Endothelial cell (in vitro differentiated cells): ENCODE data around the gene SLC5A4. TPM values are rescaled to one million over a fixed set of nuclear protein-coding genes. Genes with fewer than 3 reads are reported as not detected.
"Not testable (repeated sequence)": the region's sequence is repeated elsewhere in the genome, so short reads cannot be mapped to it uniquely, and the experiment has no call there.

Experiments
- DNase-seq: peaks from one replicate; pipeline ENCODE4 v3.0.0; 2021; ENCODE audit warnings: low spot score
- H3K27ac Mint-ChIP-seq: one replicate; pipeline ENCODE4 v1.8.0; 2021; ENCODE audit warnings: mixed read lengths, inconsistent platforms; ENCODE audit not compliant: unreplicated experiment
- H3K27me3 Mint-ChIP-seq: one replicate; pipeline ENCODE4 v1.8.0; 2021; ENCODE audit warnings: mild to moderate bottlenecking, moderate library complexity, mixed read lengths, inconsistent platforms; ENCODE audit not compliant: unreplicated experiment
- H3K36me3 Mint-ChIP-seq: one replicate; pipeline ENCODE4 v1.8.0; 2021; ENCODE audit warnings: mild to moderate bottlenecking, low read depth, mixed read lengths, inconsistent platforms; ENCODE audit not compliant: unreplicated experiment
- H3K4me1 Mint-ChIP-seq: one replicate; pipeline ENCODE4 v1.8.0; 2021; ENCODE audit warnings: mild to moderate bottlenecking, mixed read lengths, inconsistent platforms; ENCODE audit not compliant: unreplicated experiment
- H3K4me3 Mint-ChIP-seq: one replicate; pipeline ENCODE4 v1.8.0; 2021; ENCODE audit warnings: mild to moderate bottlenecking, mixed read lengths, inconsistent platforms; ENCODE audit not compliant: unreplicated experiment
- H3K9me3 Mint-ChIP-seq: one replicate; pipeline ENCODE4 v1.8.0; 2021; ENCODE audit warnings: mixed read lengths, inconsistent platforms; ENCODE audit not compliant: unreplicated experiment
- CTCF ChIP-seq: fragments of 200-600 bp; sonication (generic); IDR thresholded peaks from one replicate; pipeline ENCODE4 v1.5.0; 2021; ENCODE audit warnings: antibody characterized with exemption; ENCODE audit not compliant: unreplicated experiment
- long read RNA-seq: library from polyadenylated mRNA; unstranded; transcript quantifications from one replicate; pipeline ENCODE4 v2.0.0, GENCODE V29; 2020; ENCODE audit not compliant: unreplicated experiment
- total RNA-seq: library from RNA; stranded (reverse); fragmentation: NEBNext Ultra II Directional; extraction: Animal tissue kit (Norgen Biotek cat#: 25700); gene quantifications from one replicate; pipeline ENCODE4 v1.2.1, GENCODE V29; 2021; ENCODE audit not compliant: unreplicated experiment

SLC5A4 gene
- not detected for total RNA-seq
- long read RNA-seq: 0 reads

- Mint-ChIP-seq H3K4me1 (peaks cover 8% of the 10 kb centered on the region), H3K36me3 (peaks cover 14% of the 10 kb centered on the region), H3K27ac (no peak within 1 kb of the TSS), H3K4me3 (no peak within 1 kb of the TSS), H3K27me3 (peaks cover 6% of the 10 kb centered on the region), H3K9me3 (no peaks in the 10 kb centered on the region)
- DNase-seq: no peak
- no peak for TF ChIP-seq CTCF
Observed at GRCh38 chr22:32255217-32255616, at the start of gene SLC5A4. SLC5A4 (minus strand) TSS chr22:32255347; CDS start chr22:32255329, 18 bp downstream.

- H3K4me3 Mint-ChIP-seq, H3K36me3 Mint-ChIP-seq: not testable (repeated sequence)
Observed at GRCh38 chr22:32293921-32294320, 38.8 kb upstream of the SLC5A4 start.

GRCh38 chr22:32286290-32286840 is 31.2 kb upstream of the SLC5A4 start:
- H3K4me3 Mint-ChIP-seq: no peak overlapping the region

More at GRCh38 chr22:32293921-32294320, 38.8 kb upstream of the SLC5A4 start:
- not testable (repeated sequence) for H3K27ac Mint-ChIP-seq, H3K27me3 Mint-ChIP-seq, DNase-seq, H3K9me3 Mint-ChIP-seq, H3K4me1 Mint-ChIP-seq

GRCh38 chr22:32281072-32281471 is 25.9 kb upstream of the SLC5A4 start:
- Mint-ChIP-seq H3K4me1 (no peaks in the 10 kb centered on the region), H3K4me3 (no peak overlapping the region)

More at GRCh38 chr22:32286290-32286840, 31.2 kb upstream of the SLC5A4 start:
- DNase-seq: no peak
- peaks cover 3% of the 10 kb centered on the region for H3K4me1 Mint-ChIP-seq
- no peak overlapping the region for H3K27ac Mint-ChIP-seq
- TF ChIP-seq CTCF: no peak
- peaks cover 2% of the 10 kb centered on the region for H3K27me3 Mint-ChIP-seq
- H3K9me3 Mint-ChIP-seq: no peaks in the 10 kb centered on the region
- H3K36me3 Mint-ChIP-seq: peaks cover 15% of the 10 kb centered on the region

GRCh38 chr22:32275353-32275752 is 20.2 kb upstream of the SLC5A4 start:
- not testable (repeated sequence) for DNase-seq, H3K4me1 Mint-ChIP-seq, H3K9me3 Mint-ChIP-seq, H3K27me3 Mint-ChIP-seq, H3K4me3 Mint-ChIP-seq, H3K27ac Mint-ChIP-seq
- peaks cover 15% of the 10 kb centered on the region for H3K36me3 Mint-ChIP-seq

More at GRCh38 chr22:32281072-32281471, 25.9 kb upstream of the SLC5A4 start:
- Mint-ChIP-seq H3K36me3 (peaks cover 19% of the 10 kb centered on the region), H3K27ac (no peak overlapping the region), H3K9me3 (no peaks in the 10 kb centered on the region), H3K27me3 (peaks cover 5% of the 10 kb centered on the region)
- TF ChIP-seq CTCF: no peak
- no peak for DNase-seq

GRCh38 chr22:32271389-32271788 is 16.2 kb upstream of the SLC5A4 start:
- Mint-ChIP-seq H3K36me3 (peaks cover 23% of the 10 kb centered on the region), H3K4me3 (peak overlapping the region; percentile 48), H3K27ac (no peak overlapping the region), H3K4me1 (no peaks in the 10 kb centered on the region), H3K27me3 (no peaks in the 10 kb centered on the region), H3K9me3 (no peaks in the 10 kb centered on the region)
- TF ChIP-seq CTCF: no peak
- DNase-seq: no peak
